CD4-positive, alpha-beta T cell treated with Interleukin-15 for 1 hour (primary cell): ENCODE results near the gene KCTD19.

Source experiments
- DNase-seq: peaks from one replicate; pipeline ENCODE4 v3.0.0-alpha.2; 2020

KCTD19 gene

DNA sequence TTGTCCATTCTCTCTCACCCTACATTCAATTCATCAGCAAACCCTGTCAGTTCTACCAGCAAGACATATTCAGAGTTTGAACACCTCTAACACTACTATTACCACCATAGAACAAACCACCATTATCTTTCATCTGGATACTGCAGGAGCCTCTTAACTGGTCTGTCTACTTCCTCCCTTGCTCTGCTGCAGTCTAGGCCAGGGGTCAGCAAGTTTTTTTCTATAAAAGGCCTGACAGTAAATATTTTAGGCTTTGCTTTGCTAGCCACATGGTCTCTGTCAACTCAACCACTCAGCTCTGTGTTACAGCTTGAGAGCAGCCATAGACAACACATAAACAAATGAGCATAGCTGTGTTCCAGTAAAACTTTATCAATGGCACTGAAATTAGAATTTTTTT lies 13.8 kb downstream of the KCTD19 start:
- DNase-seq: no peak

DNA sequence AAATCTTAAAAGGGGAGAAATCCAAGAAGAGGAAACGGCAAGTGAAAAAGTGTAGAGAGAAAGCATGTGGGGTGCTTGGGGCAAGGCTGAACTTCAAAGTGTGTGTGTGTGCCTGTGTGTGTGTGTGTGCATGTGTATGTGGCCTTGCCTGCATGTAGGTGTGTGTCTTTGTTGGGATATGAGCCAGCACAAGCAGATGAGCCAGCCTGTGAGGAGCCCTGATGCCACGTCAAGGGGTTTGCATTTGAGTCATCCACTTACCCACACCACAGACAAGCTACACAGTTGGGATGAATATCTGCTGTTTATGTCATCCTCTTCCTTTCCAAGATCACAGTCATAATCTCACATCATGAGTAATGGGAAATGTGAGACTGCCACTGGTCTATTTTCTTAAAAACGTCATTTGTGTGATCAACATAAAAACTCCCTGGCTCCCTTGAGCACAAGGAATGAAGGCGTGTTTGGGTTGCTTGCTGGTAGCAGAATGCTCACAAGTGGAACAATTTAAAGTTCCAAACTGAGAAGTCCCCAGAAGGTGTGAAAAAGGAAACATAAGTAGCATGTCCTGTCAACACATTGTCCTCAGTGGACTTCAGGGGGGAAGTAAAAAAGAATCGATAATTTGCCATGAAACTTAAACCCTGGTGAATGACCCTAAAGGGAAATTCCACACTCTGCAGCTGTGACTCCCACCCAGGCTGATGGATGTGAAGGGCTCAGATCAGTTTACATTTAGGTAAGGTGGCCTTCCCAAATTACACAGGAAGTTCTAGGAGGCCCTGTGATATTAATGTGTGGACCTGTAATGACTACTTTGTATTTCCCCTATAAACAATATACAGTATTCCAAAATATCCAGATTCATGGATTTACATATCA lies 14.7 kb downstream of the KCTD19 start:
- no peak for DNase-seq

DNA sequence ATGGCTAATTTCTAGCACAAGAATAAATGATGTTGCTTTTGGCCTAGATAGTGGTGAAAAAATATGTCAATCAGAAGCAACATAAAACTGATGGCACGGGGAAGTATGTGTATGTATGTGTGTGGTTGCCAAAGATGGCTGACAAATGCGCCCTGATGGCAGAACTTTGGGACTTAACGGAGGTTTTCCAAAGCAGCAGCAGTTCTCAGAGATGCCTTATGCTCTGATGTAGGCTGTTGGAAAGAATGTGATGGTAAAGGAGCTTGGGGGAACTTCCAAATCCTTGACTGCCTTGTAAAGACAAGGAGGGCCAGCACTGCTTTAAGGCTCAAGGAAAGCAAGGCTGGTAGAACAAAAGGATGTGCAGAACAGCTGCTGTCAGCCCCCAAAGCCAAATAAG lies 16.0 kb downstream of the KCTD19 start:
- DNase-seq: no peak

DNA sequence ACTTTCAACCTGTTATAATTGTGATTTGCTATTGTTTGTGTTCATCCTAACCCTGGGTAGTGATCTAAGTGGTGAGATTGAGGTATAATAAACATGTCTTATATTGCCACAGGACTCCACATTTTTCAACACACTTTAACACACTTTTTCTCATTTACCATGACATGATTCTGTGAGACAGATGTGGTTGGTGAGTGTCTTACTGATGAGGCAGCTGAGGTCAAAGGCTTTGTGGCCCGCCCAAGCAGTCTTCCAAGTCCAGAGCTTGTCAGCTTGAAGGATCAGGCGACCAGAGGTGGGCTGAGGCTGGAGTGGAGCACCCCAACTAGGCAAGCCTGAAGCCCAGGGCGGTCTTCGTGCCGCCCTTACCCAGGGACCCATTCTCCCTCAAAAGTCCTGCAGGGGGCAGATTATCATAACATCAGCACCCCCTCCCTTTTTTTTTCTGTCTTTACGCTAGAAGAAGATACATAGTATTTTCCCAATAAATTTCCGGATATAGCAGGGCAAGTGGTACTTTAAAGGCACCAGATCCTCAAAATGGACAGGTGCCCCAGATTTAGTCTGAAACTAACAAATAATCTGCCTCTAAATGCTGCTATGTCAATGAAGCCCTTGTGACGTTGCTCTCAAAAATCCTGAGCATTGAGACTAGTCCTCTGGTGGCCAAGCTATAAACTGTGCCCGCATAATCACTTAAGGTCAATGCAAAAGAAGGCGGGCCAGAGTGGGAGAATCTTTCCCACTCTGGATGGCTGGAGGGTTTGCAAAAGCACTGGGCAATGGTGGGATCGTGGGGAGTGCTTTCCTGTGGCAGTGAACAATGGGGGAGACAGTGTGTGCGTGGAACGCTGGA lies 21.1 kb downstream of the KCTD19 start:
- DNase-seq: no peak

DNA sequence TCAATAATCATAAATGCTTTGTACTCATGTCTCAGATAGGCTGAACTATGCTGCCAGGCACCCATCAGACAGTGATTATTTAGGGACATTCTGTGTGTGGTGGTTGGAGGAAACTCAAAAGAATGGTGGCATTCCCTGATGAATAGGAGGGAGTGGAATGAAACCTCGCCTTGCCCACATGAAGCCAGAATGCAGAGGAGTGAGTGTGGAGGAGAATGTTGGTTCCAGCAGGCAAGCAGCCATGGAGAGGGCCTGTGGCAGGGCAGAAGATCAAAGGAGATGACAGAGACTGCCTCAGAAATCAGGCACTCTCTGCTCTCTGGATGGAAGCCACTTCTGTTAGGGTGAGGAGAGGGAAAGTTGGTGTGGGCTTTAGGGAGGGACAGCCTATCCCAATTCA lies 22.5 kb downstream of the KCTD19 start:
- DNase-seq: no peak

DNA sequence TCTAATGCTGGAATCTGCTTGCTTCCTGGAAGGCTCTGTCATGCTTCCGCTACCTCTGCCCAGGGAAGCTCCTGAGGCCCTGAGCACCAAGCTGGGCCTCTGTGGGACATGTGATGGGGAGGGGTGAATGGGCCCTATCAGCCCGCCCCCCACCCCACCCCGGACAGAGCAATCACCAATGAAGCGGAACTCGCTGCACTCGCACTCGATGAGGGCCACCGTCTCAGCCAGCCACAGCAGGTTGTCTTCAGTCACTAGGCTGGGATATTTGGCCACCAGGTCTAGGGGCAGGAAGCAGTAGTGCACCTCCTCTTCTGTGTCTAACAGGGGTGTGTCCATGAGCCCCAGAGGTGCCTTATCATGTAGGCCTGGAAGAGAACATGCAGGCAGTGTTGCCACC lies 23.6 kb downstream of the KCTD19 start:
- no peak for DNase-seq

DNA sequence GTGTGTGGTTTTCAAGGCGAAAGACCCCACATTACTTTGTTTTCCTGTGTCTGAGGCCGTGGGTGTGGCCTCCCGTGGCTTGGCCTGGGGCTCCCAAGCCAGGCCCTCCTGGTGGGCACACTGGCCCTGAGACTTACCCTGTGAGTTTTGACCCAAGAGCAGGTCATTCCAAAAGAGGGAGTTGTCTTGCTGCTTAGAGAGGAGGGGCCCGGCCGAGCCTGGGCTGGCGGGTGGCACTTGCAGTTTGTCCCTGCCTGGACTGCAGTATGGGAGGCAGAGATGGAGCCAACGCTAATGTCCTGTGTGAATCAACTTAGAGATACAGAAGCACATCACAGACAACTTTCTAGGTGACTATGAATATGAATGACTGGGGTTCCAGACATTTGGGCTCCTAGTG lies 24.5 kb downstream of the KCTD19 start:
- no peak for DNase-seq

DNA sequence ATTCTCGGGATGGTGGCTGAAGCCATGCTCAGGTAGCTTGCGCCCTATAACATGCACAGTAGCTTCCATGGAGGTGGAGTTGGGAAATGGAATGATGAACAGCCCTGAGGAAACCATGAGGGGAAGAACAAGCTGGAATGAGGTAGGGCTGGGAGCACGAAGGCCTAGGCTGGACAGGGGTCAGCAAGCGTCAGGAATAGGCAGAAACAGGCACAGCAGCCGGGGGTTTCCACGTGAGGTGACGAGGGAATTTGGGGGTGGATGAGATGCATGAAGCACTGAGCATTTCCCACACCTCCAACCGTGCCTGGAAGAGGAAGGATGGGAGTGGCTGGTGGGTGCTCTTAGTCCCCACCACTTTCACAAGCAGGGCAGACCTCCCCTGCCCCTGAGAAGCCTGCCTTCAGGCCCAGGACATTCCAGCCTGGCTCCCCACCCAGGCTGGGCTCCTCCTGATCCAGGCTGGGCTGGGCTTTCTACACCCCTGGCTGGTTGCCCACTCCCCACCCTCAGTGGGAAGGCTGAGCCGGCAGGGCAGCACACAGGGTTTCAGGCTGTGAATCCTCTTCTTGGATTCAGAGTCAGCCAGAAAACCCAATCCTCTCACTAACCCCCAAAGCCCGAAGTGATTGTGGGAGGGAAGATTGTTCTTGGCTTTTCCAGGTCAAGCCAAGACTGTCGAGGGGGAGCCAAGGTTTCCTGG lies 25.3 kb downstream of the KCTD19 start:
- no peak for DNase-seq

DNA sequence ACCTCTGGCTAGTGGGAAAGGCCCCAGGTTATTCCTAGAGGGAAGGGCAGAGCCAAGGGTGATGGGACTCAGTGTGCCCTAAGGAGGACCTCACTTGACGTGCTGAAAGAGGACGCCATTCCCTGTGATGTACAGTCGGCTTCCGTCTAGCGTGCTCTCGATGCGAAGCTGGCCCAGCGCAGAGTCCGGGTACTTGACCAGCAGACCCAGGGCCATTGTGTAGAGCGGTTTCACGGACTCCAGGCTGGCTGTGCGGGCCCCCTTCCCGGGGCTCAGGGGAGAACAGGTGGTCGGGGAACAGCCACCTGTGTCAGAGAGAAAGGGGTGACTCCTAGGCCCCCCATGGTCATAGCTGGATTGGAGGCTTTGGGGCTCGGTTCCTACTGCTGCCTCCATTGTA lies 27.3 kb downstream of the KCTD19 start:
- DNase-seq: no peak

DNA sequence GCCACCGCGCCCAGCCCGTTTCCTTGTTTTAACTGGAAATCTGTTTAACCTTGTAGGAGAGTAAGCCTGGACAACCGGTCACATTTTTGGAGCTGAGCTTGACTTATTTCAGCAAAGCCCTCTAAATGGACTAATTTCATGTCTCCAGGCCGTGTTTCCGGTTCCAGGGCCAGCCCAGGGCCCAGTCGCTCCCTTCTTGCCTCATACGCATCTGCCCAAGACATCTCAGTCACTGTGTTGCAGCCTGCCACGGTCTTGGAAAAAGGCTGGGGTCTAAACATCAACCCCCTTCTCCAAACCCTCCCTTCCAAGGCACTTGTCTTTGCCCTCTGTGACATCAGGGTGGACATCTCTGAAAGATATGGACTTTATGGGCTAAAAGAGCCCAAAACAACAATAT lies 28.3 kb downstream of the KCTD19 start:
- DNase-seq: no peak

DNA sequence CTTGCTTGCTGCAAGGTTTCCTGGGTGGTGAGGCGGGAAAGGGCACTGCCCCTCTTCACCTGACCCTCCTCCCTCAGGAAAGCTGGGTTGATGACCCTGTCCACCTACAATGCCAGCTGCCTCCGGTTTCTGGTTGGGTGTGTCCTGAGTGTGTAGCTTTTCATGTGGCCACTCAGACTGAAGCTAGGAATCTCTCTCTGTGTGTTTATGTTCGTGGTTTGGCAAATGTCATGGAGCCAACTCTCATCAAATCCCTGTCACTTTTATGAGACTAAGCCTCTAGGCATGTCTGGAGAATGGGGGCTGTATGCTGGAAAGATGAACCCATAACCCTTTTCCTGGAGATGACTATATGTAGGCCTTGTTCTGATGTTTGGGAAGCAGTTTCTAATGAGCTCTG lies 30.1 kb downstream of the KCTD19 start:
- no peak for DNase-seq

DNA sequence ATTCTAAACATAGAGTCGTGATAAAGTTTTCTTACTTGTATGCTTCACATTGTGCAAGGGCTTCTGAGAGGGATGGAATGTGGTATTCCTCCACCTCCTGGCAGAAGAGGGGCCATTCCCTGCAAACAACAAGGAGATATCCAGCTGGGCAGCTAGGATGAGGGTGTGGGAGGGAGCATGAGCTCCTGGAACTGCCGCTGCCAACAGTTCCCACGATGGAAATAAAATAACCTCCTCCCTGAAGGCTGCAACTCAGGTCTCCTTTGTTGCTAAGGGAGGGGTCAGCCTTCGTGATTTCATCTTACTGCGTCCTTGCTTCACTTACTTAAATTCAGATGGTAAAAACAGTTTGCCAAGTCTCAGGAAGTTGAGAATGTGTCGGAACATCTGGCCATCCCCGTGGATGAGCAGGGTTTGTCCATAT lies 31.6 kb downstream of the KCTD19 start:
- DNase-seq: no peak

DNA sequence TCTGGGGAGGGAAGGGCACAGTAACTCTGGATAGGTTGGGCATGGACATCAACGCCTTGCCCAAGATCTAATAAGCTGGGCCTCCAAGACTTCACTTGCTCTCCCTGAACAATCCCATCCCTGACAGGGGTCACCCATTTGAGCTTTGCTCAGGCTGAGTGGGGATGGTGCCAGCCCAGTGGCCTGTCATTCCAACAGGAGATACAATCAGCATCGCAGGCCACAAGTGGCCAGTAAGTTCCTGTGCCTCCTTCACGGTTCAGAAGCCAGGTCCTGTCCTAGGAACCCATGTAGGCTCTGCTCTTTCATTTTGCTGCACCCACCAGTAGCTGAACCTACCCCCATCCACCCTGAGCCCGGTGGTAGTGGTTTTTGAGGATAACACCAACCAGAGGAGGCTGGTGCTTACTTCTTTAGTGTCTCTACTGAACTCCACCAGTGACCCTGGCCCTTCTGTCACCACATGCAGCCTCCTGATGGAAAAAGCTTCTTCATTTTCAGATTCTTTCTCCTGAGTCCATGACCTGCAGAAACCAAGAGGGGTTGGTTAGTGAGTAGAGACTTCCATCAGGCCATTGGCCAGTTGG lies 32.3 kb downstream of the KCTD19 start:
- no peak for DNase-seq

DNA sequence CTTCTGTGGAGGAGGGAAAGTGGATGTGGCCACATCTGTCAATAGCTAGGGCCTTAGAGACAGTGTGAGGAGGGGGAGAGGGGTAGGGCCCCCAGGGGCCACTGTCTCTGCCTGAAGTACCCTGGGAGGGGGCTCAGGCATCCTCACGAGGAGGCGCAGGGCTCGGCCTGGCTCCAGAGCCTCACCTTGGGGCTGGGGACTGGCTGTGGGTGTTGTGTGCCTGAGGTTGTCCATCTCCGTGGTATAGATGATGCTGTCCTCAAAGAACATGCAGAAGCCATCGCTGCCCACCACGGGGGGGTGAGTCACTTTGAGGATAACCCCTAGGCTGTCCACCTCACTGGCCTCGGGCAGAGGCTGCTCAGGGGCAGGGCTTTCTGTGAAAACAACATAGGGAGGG lies 35.1 kb downstream of the KCTD19 start:
- no peak for DNase-seq

DNA sequence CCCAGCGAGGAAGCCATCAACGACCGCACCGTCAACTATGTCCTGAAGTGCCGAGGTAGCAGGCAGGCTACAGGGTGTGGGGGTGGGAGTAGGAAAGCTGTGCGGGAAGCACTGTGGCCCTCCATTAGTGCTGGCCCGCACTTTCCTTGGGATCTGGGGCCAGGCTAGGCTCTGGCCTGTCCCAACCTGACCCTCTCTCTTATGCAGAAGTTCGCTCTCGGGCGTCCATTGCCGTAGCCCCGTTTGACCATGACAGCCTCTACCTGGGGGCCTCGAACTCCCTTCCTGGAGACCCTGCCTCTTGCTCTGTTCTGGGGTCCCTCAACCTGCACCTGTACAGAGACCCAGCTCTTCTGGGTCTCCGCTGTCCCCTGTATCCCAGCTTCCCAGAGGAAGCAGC lies 38.6 kb downstream of the KCTD19 start:
- DNase-seq: no peak

DNA sequence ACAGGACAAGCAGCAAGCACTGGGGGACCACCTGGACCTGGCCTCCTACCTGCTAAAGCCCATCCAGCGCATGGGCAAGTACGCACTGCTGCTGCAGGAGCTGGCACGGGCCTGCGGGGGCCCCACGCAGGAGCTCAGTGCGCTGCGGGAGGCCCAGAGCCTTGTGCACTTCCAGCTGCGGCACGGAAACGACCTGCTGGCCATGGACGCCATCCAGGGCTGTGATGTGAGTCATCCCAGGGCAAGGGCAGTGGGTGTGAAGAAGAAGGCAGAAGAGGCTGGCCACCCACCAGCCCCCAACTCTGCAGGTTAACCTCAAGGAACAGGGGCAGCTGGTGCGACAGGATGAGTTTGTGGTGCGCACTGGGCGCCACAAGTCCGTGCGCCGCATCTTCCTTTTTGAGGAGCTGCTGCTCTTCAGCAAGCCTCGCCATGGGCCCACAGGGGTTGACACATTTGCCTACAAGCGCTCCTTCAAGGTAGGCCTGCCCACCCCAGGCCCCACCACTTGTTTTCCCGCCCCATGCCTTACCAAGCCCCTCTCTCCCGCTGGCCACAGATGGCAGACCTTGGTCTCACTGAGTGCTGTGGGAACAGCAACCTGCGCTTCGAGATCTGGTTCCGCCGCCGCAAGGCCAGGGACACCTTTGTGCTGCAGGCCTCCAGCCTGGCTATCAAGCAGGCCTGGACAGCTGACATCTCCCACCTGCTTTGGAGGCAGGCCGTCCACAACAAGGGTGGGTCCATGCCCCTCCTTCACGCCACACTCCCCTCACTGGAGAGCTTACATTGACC lies 39.9 kb downstream of the KCTD19 start:
- no peak for DNase-seq

DNA sequence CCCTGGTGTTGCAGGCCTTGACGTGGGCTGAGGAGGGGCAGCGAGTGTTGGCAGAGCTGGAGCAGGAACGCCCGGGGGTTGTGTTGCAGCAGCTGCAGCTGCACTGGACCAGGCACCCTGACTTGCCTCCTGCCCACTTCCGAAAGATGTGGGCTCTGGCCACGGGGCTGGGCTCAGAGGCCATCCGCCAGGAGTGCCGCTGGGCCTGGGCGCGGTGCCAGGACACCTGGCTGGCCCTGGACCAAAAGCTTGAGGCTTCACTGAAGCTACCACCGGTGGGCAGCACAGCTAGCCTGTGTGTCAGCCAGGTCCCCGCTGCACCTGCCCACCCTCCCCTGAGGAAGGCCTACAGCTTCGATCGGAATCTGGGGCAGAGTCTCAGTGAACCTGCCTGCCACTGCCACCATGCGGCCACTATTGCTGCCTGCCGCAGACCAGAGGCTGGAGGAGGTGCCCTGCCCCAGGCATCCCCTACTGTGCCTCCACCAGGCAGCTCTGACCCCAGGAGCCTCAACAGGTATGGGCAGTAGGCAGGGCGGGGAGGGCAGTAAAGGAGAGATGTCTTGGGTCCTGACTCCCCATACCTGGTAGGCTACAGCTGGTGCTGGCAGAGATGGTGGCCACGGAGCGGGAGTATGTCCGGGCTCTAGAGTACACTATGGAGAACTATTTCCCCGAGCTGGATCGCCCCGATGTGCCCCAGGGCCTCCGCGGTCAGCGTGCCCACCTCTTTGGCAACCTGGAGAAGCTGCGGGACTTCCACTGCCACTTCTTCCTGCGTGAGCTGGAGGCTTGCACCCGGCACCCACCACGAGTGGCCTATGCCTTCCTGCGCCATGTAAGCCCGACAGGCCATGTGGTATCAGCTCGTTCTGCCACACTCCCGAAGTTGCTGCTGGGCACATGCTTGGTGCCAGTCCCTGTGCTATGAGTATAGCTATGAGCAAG lies 41.6 kb downstream of the KCTD19 start:
- DNase-seq: no peak

DNA sequence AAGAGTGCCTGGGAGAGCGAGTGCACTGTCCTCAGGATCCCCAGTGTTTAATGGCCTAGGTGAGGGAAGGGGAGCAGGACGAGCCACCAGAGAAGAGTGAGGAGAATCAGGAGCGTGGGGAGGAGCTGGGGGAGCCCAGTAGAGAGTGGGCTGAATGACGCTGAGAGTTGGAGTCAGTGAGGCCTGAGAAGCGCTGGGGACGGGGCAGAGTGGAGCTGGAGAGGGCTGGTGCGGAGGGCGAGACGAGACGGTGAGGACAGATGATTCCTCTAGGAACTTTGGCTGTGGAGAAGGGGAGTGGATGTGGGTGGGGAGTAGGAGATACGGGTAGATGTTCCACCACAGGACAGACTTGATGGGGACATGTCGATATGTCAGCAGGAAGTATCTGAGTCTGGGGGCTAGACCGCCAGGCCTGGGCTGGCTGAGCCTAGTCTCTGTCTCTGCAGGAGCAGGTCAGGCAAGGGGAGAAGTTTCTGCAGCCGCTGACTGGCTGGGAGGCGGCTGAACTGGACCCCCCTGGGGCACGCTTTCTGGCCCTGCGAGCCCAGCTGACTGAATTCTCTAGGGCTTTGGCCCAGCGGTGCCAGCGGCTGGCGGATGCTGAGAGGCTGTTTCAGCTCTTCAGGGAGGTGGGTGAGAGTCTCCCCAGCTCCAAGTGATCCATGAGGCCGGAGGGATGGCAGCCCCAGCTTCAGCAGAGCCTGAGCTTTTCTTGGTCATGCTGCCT lies 42.5 kb downstream of the KCTD19 start:
- no peak for DNase-seq

DNA sequence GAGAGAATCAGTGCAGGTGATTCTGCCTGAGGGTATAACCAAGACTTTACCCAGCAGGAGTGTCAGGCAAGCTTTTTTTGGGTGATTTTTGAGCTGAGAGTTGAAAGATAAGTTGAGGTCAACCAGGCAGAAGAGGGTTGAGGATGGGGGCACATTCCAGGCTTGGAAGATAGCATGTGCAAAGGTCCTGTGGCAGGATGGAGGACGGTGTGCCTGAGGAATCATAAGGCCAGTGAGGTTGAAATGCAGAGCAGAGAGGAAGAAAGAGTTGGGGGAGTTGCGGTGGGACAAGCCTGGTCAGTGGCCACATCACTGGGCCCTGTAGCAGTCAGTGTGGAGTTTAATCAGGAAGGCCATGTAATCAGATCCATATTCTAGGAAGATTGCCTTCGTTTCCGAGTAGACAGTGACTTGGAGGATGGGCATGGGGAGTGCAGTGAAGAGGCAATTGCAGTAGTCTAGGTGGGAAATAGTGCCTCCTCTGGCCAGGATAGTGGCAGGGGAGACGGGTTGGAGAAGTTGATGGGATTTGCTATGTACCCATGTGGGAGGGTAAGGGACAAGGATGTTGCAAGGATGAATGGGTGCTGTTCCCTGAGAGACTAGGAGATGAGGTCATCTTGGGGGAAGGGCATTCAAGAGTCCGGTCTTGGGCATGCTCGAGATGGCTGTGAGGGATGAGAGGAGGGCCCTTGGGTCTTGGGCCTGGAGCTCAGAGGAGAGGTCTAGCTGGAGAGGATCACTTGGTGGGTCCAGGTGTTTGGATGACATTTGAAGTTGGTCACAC lies 43.3 kb downstream of the KCTD19 start:
- no peak for DNase-seq

DNA sequence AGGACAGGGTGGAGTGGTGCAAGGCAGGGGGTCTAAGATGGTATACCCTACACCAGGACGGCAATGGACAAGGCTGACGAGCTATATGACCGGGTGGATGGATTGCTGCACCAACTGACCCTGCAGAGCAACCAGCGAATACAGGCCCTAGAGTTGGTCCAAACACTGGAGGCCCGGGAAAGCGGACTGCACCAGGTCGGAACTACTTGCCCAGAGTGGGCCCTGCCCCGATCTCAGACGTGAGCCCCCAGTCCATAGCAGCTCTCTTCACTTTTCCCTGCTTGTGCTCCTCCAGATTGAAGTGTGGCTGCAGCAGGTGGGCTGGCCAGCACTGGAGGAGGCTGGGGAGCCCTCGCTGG lies 44.1 kb downstream of the KCTD19 start:
- DNase-seq: no peak
